Gastrocnemius medialis (tissue), 4 donors: ENCODE measurements around the gene GPR152. TPM values are rescaled to one million over a fixed set of nuclear protein-coding genes. Genes with fewer than 3 reads are reported as not detected.

Source experiments
- ATAC-seq, 2 donors: fragments of 150-250 bp; one replicate each; pipeline ENCODE4 v1.9.1; 2016
- DNase-seq, 2 donors: peaks; one replicate each; pipeline ENCODE4 v3.0.0-alpha.2; 2019
- H3K27ac ChIP-seq, 4 donors: fragments of 200-600 bp; sonication (generic); 1 replicate in 1 of 4; 2 replicates in 3 of 4; pipeline ENCODE4 v1.5.1; 2016 to 2018; ENCODE audit warnings: mild to moderate bottlenecking in 2 of 4, moderate library complexity in 1 of 4
- H3K27me3 ChIP-seq, 3 donors: fragments of 200-600 bp; sonication (generic) in 2 of 3; 1 replicate in 1 of 3; 2 replicates in 2 of 3; pipeline versions ENCODE4 v1.5.1 to v1.6.0; 2016 to 2019; ENCODE audit warnings: mild to moderate bottlenecking in 1 of 3, moderate library complexity in 1 of 3
- H3K36me3 ChIP-seq, 2 donors: fragments of 200-600 bp; sonication (generic) in 1 of 2; one replicate each; pipeline ENCODE4 v1.5.1; 2017 to 2018
- H3K4me1 ChIP-seq, 2 donors: fragments of 200-600 bp; sonication (generic) in 1 of 2; one replicate each; pipeline ENCODE4 v1.5.1; 2016 to 2017; ENCODE audit warnings: mild to moderate bottlenecking in 2 of 2
- H3K4me3 ChIP-seq, 4 donors: fragments of 200-600 bp; sonication (generic) in 3 of 4; 1 replicate in 1 of 4; 2 replicates in 3 of 4; pipeline ENCODE4 v1.5.1; 2016 to 2019; ENCODE audit warnings: mild to moderate bottlenecking in 2 of 4
- H3K9me3 ChIP-seq, 3 donors: fragments of 200-600 bp; sonication (generic) in 2 of 3; 1 replicate in 1 of 3; 2 replicates in 2 of 3; pipeline ENCODE4 v1.5.1; 2016 to 2019
- POLR2A ChIP-seq, 2 donors: fragments of 450-650 bp; IDR thresholded peaks; one replicate each; pipeline ENCODE4 v1.6.1; 2017; ENCODE audit warnings: antibody characterized with exemption in 2 of 2, mild to moderate bottlenecking in 2 of 2, moderate library complexity in 2 of 2
- in situ Hi-C, 4 donors: fragments of 200-750 bp; cut with MboI; loops; one replicate each; pipeline versions ENCODE4 v1.15.0 to v1.8.0; 2017; ENCODE audit warnings: low sequenced_read_pairs in 4 of 4
- intact Hi-C: fragments of 100-400 bp; cut with DNase I; formaldehyde crosslinking; loops from one replicate; pipeline ENCODE4 v1.15.1; 2023; ENCODE audit warnings: low total_unique reads
- total RNA-seq, 4 donors: library from RNA; depleted of rRNA; stranded (reverse); fragments of >200 nt; gene quantifications; one replicate each; pipeline versions ENCODE4 v1.1.0 to v1.2.3, GENCODE V29; 2016
- TF ChIP-seq, protein P1 (sequence below), 5 experiments: fragments of 450-650 bp in 3 of 5; fragments of 200-600 bp in 2 of 5; sonication (generic) in 2 of 5; IDR thresholded peaks in 4 of 5; conservative IDR thresholded peaks in 1 of 5; 1 replicate in 4 of 5; 2 replicates in 1 of 5; pipeline ENCODE4 v1.5.1; 2016 to 2019; ENCODE audit warnings: antibody characterized with exemption in 5 of 5, mild to moderate bottlenecking in 3 of 5, moderate library complexity in 3 of 5

GPR152 gene
- total RNA-seq, 4 donors from 2014 or later, result not detected

DNA sequence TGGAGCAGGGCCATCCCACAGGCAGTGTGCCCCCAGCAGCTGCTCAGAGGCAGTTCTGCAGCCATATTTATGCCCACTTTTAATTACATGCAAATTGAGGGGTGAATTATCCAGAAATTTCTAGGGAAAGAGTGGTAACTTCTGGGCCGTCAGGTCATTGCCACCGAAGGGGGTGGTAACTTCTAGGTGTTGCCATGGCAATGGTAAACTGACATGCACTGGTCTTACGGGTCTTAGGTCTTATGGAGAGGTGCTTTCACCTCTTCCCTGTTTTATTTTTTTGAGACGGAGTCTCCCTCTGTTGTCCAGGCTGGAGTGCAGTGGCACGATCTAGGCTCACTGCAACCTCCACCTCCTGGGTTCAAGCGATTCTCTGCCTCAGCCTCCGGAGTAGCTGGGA lies 20.4 kb upstream of the GPR152 start:
- Histone ChIP-seq H3K27me3 (no peaks in the 10 kb centered on the region), H3K36me3 (no peaks in the 10 kb centered on the region), H3K27ac (no peak overlapping the region), H3K4me1 (peaks cover 6 to 13% of the 10 kb centered on the region in 2 donors), H3K4me3 (no peak overlapping the region), H3K9me3 (no peaks in the 10 kb centered on the region)
- ATAC-seq, result no peak
- in situ Hi-C loops, result loop anchor here in 2 of 4 donors (10.0 kb wide), 1 partner anchor 78 kb away; the partner anchor contains the start of gene RAD9A (in 2 of the 2)
- intact Hi-C loops, result no loop called here
- TF ChIP-seq, protein P1, sequence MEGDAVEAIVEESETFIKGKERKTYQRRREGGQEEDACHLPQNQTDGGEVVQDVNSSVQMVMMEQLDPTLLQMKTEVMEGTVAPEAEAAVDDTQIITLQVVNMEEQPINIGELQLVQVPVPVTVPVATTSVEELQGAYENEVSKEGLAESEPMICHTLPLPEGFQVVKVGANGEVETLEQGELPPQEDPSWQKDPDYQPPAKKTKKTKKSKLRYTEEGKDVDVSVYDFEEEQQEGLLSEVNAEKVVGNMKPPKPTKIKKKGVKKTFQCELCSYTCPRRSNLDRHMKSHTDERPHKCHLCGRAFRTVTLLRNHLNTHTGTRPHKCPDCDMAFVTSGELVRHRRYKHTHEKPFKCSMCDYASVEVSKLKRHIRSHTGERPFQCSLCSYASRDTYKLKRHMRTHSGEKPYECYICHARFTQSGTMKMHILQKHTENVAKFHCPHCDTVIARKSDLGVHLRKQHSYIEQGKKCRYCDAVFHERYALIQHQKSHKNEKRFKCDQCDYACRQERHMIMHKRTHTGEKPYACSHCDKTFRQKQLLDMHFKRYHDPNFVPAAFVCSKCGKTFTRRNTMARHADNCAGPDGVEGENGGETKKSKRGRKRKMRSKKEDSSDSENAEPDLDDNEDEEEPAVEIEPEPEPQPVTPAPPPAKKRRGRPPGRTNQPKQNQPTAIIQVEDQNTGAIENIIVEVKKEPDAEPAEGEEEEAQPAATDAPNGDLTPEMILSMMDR (IDR thresholded peaks at IDR 0.05 in 4 of 5, conservative IDR thresholded peaks at IDR 0.05 in 1 of 5), result no peak
- no peak for TF ChIP-seq POLR2A (IDR thresholded peaks at IDR 0.05)
- DNase-seq, result no peak

DNA sequence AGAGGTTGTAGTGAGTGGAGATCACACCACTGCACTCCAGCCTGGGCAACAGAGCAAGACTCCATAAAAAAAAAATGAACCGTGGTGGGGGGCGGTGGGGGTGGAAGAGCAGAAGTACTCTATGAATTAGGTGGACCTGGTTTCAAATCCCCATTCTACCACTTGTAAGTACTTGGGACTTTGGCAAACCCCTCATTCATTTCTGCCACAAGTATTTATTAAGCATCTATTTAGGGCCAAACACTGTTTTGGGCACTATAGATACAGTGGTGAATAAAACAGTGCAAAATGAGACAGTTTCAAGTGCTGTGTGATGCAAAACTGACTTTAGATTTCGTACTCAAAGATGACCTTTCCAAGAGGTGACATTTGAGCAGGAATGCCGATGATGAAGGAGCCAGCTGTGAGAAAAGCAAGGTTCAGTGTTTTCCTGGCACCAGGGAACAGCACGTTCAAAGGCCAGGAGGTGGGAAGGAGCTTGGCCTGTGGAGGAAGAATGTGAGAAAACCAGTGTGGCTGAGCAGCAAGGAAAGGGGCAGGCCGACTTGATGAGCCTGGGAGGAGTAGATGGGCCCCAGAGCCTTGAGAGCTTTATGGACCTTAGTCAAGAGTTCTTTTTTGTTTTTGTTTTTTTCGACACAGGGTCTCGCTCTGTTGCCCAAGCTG lies 17.9 kb upstream of the GPR152 start:
- in situ Hi-C loops, result loop anchor here in 2 of 4 donors (10.0 kb wide), 1 partner anchor 76 kb away; the partner anchor contains the start of gene RAD9A (in 2 of the 2)
- Histone ChIP-seq H3K36me3 (no peaks in the 10 kb centered on the region), H3K27me3 (no peaks in the 10 kb centered on the region), H3K4me1 (peaks cover 8 to 18% of the 10 kb centered on the region in 2 donors), H3K4me3 (no peak overlapping the region), H3K9me3 (no peaks in the 10 kb centered on the region), H3K27ac (no peak overlapping the region)
- DNase-seq (no peak), ATAC-seq (no peak)
- intact Hi-C loops, result no loop called here
- TF ChIP-seq, protein P1 (IDR thresholded peaks at IDR 0.05 in 4 of 5, conservative IDR thresholded peaks at IDR 0.05 in 1 of 5), result no peak

DNA sequence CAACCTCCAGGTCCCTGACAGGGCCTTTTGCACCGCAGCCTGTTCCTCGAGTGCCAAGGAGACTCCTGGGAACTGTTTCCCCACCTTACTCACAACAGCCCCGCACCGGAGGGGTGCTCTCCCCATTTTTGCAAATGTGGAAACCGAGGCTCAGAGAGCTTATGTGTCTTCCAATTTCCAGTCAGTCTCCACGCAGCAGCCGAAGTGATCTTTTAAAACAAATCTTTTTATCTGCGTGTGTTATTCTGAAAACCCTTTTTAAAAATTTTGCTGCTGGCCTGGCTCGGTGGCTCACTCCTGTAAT lies 16.9 kb upstream of the GPR152 start:
- peaks cover 8 to 18% of the 10 kb centered on the region in 2 donors for H3K4me1 ChIP-seq
- H3K27me3 ChIP-seq, result no peaks in the 10 kb centered on the region
- ATAC-seq (peak; percentile 36 to 50), DNase-seq (no peak)
- no peaks in the 10 kb centered on the region for H3K36me3 ChIP-seq
- TF ChIP-seq, protein P1 (IDR thresholded peaks at IDR 0.05 in 4 of 5, conservative IDR thresholded peaks at IDR 0.05 in 1 of 5), result peak in 1 of 5 experiments; percentile 39
- TF ChIP-seq POLR2A (IDR thresholded peaks at IDR 0.05), result no peak
- intact Hi-C loops, result loop anchor here (1.0 to 5.0 kb wide), 3 partner anchors 39 to 68 kb away; partner anchors contain the start of genes CDK2AP2, PPP1CA and RPS6KB2
- peak overlapping the region; percentile 79 to 96 (median 88) for H3K27ac ChIP-seq
- in situ Hi-C loops, result no loop called here
- H3K9me3 ChIP-seq, result no peaks in the 10 kb centered on the region
- H3K4me3 ChIP-seq, result peak overlapping the region; percentile 86 to 98 (median 91)

DNA sequence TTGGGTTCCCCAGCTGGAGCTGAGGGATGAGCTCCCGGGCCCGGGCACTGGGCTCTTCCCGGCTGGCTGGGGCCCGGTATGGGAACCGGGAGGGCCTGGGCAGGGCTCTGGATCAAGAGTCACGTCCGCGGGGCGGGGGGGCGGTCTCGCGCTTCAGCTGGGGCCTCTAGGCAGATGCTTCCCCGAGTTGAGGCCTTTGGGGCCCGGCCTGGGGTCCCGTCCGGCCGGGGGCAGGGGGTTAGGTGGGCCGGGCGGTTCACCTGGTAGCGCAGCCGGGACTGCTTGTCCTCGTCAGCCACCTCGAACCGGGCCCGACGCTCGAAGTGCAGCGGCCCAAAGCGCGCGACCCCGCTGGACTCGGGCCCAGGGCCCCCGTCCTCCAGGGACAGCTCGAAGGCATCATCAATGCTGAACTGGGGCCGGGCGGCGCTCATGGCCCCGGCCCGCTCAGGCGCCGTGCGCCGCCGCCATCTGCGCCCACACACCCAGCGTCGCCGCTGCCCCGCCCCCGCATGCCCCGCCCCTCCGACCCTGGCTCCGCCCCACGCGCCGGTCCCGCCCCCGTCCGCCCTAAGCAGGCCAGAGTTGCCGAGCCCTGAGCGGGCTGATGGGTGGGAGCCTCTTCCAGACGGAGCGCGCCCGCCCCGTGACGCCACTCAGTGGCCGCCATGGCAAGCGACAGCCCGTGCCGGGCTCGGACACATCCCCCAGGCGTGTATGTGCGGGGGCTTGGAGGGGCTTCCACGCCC lies 16.4 kb upstream of the GPR152 start, which contains the start of gene TMEM134:
TSS of gene TMEM134 (minus strand) at position 493 of the 749 bp plus-strand sequence. CDS start at position 434, 59 bp downstream.
- in situ Hi-C loops (no loop called here), intact Hi-C loops (loop anchor here (1.0 to 5.0 kb wide), 3 partner anchors 39 to 68 kb away; partner anchors contain the start of genes CDK2AP2, PPP1CA and RPS6KB2)
- Histone ChIP-seq H3K36me3 (no peaks in the 10 kb centered on the region), H3K9me3 (no peaks in the 10 kb centered on the region), H3K4me3 (peak within 1 kb of the TSS; percentile 86 to 98 (median 94)), H3K27me3 (no peaks in the 10 kb centered on the region), H3K4me1 (peaks cover 12 to 23% of the 10 kb centered on the region in 2 donors), H3K27ac (peak within 1 kb of the TSS; percentile 79 to 96 (median 88))
- DNase-seq, result peak; percentile 89 to 91
- peak; percentile 84 to 89 for ATAC-seq
- TF ChIP-seq, protein P1 (IDR thresholded peaks at IDR 0.05 in 4 of 5, conservative IDR thresholded peaks at IDR 0.05 in 1 of 5), result peak in 4 of 5 experiments; percentile 24 to 62 (median 58)
- peak; percentile 54 to 64 for TF ChIP-seq POLR2A (IDR thresholded peaks at IDR 0.05)
